Vagina (tissue), 2 donors: ENCODE measurements around the gene TENT4A. TPM values are rescaled to one million over a fixed set of nuclear protein-coding genes. Genes with fewer than 3 reads are reported as not detected.

Experiments
- DNase-seq, 2 donors: peaks; one replicate each; pipeline ENCODE4 v3.0.0-alpha.2; 2017; ENCODE audit errors: extremely low spot score in 2 of 2
- H3K27ac ChIP-seq: fragments of 200-600 bp; sonication (generic); one replicate; pipeline ENCODE4 v1.5.1; 2019
- H3K27me3 ChIP-seq: fragments of 200-600 bp; sonication (generic); one replicate; pipeline ENCODE4 v1.5.1; 2019
- H3K36me3 ChIP-seq, 2 donors: fragments of 200-600 bp; sonication (generic); one replicate each; pipeline ENCODE4 v1.5.1; 2017 to 2019
- H3K4me1 ChIP-seq: fragments of 200-600 bp; sonication (generic); one replicate; pipeline ENCODE4 v1.5.1; 2019
- H3K4me3 ChIP-seq, 2 donors: fragments of 200-600 bp; sonication (generic); 1 replicate in 1 of 2; 2 replicates in 1 of 2; pipeline ENCODE4 v1.5.1; 2016 to 2019
- H3K9me3 ChIP-seq: fragments of 200-600 bp; sonication (generic); one replicate; pipeline ENCODE4 v1.5.1; 2019
- CTCF ChIP-seq, 3 experiments: fragments of 450-650 bp in 2 of 3; fragments of 200-600 bp in 1 of 3; sonication (generic) in 1 of 3; IDR thresholded peaks; one replicate each; pipeline ENCODE4 v1.5.1; 2017 to 2019; ENCODE audit warnings: antibody characterized with exemption in 3 of 3, mild to moderate bottlenecking in 2 of 3, moderate library complexity in 2 of 3
- POLR2A ChIP-seq, 2 donors: fragments of 450-650 bp; IDR thresholded peaks; one replicate each; pipeline ENCODE4 v1.6.1; 2017; ENCODE audit warnings: antibody characterized with exemption in 2 of 2, mild to moderate bottlenecking in 2 of 2, moderate library complexity in 2 of 2
- POLR2AphosphoS5 ChIP-seq, 2 donors: sonication (generic); formaldehyde crosslinking; IDR thresholded peaks; one replicate each; pipeline ENCODE4 v1.9.0; 2017; ENCODE audit warnings: antibody characterized with exemption in 2 of 2, mild to moderate bottlenecking in 2 of 2, low read depth in 1 of 2; ENCODE audit not compliant: insufficient read depth in 1 of 2
- intact Hi-C: fragments of 100-400 bp; cut with DNase I; formaldehyde crosslinking; loops from one replicate; pipeline ENCODE4 v1.15.1; 2023
- total RNA-seq: library from RNA; depleted of rRNA; stranded (reverse); fragments of >200 nt; gene quantifications from one replicate; pipeline ENCODE4 v1.2.3, GENCODE V29; 2016

The TENT4A gene
- total RNA-seq, 1 donor from 2014 or later, result 38.1 TPM

- intact Hi-C loops, result no loop called here
- Histone ChIP-seq H3K27ac (no peak overlapping the region), H3K4me3 (no peak overlapping the region), H3K36me3 (peaks cover 0 to 43% of the 10 kb centered on the region in 2 donors), H3K4me1 (peaks cover 8% of the 10 kb centered on the region), H3K9me3 (no peaks in the 10 kb centered on the region), H3K27me3 (no peaks in the 10 kb centered on the region)
- DNase-seq, result no peak
- no peak for TF ChIP-seq POLR2AphosphoS5 (IDR thresholded peaks at IDR 0.05; ENCODE audit: insufficient read depth in 1 of 2, low read depth in 1 of 2)
These were observed 27.4 kb downstream of the TENT4A start for GRCh38 chr5:6740586-6741150.

DNA sequence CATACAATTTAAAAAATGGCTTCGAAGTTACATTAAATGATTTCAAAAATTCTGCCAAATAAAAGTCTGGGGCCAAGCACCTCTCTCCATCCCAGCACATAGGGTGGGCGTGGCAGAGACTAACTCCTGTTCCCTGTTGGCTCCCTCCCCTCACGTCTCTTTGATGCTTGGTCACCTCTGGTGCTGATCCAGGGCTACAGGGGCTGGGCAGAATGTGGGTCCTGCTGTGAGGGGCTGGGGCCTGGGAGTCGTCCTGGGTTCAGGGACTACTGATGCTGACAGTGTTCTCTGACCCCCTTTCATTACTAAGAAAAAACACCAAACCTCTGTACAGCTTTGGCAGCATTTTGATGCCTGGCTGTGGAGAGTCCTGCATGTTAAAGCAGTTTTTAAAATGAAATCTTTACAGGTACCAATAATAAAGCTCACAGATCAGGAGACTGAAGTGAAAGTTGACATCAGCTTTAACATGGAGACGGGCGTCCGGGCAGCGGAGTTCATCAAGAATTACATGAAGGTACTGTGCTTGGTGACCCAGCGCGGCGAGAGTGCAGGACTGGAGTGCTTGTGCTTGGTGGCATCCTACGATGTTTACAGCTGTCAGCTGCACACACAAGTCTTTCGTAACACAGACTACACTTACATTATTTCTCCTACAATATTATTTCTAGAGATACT lies 29.0 kb downstream of the TENT4A start:
- Histone ChIP-seq H3K4me1 (peaks cover 8% of the 10 kb centered on the region), H3K27me3 (no peaks in the 10 kb centered on the region), H3K27ac (no peak overlapping the region), H3K4me3 (no peak overlapping the region), H3K36me3 (peaks cover 0 to 50% of the 10 kb centered on the region in 2 donors), H3K9me3 (no peaks in the 10 kb centered on the region)
- intact Hi-C loops, result no loop called here
- DNase-seq, result no peak
- no peak for TF ChIP-seq POLR2AphosphoS5 (IDR thresholded peaks at IDR 0.05; ENCODE audit: insufficient read depth in 1 of 2, low read depth in 1 of 2)

- Histone ChIP-seq H3K9me3 (no peaks in the 10 kb centered on the region), H3K27me3 (no peaks in the 10 kb centered on the region), H3K27ac (no peak overlapping the region), H3K4me3 (no peak overlapping the region), H3K4me1 (peaks cover 8% of the 10 kb centered on the region), H3K36me3 (peaks cover 0 to 46% of the 10 kb centered on the region in 2 donors)
- TF ChIP-seq CTCF (IDR thresholded peaks at IDR 0.05) (no peak), POLR2A (IDR thresholded peaks at IDR 0.05) (no peak), POLR2AphosphoS5 (IDR thresholded peaks at IDR 0.05; ENCODE audit: insufficient read depth in 1 of 2, low read depth in 1 of 2) (no peak)
- DNase-seq, result no peak
- intact Hi-C loops, result no loop called here
These were observed 29.9 kb downstream of the TENT4A start for GRCh38 chr5:6743161-6743560.

- Histone ChIP-seq H3K9me3 (no peaks in the 10 kb centered on the region), H3K4me1 (peaks cover 8% of the 10 kb centered on the region), H3K27ac (no peak overlapping the region), H3K4me3 (no peak overlapping the region), H3K27me3 (no peaks in the 10 kb centered on the region), H3K36me3 (peaks cover 0 to 34% of the 10 kb centered on the region in 2 donors)
- intact Hi-C loops, result no loop called here
- no peak for TF ChIP-seq POLR2A (IDR thresholded peaks at IDR 0.05)
- no peak for TF ChIP-seq CTCF (IDR thresholded peaks at IDR 0.05)
- TF ChIP-seq POLR2AphosphoS5 (IDR thresholded peaks at IDR 0.05; ENCODE audit: insufficient read depth in 1 of 2, low read depth in 1 of 2), result no peak
- no peak for DNase-seq
These were observed 31.8 kb downstream of the TENT4A start for GRCh38 chr5:6744841-6745705.

- DNase-seq, result no peak
- Histone ChIP-seq H3K4me3 (no peak overlapping the region), H3K9me3 (no peaks in the 10 kb centered on the region), H3K27me3 (no peaks in the 10 kb centered on the region), H3K36me3 (peaks cover 0 to 34% of the 10 kb centered on the region in 2 donors), H3K27ac (no peak overlapping the region), H3K4me1 (peaks cover 8% of the 10 kb centered on the region)
- TF ChIP-seq POLR2AphosphoS5 (IDR thresholded peaks at IDR 0.05; ENCODE audit: insufficient read depth in 1 of 2, low read depth in 1 of 2), result no peak
- peak; percentile 28 to 60 (median 36) for TF ChIP-seq CTCF (IDR thresholded peaks at IDR 0.05)
- intact Hi-C loops, result no loop called here
These were observed 32.5 kb downstream of the TENT4A start for GRCh38 chr5:6745706-6746222.
